GM18861 (cell line): ENCODE results near the gene RUNDC3A.
"Not testable (repeated sequence)": the region's sequence is repeated elsewhere in the genome, so short reads cannot be mapped to it uniquely, and the experiment has no call there.

Experiments
- ATAC-seq: cut with Tn5 transposase; IDR thresholded peaks from one replicate; pipeline ENCODE4 v1.9.1; 2021; ENCODE audit not compliant: unreplicated experiment

RUNDC3A gene

DNA sequence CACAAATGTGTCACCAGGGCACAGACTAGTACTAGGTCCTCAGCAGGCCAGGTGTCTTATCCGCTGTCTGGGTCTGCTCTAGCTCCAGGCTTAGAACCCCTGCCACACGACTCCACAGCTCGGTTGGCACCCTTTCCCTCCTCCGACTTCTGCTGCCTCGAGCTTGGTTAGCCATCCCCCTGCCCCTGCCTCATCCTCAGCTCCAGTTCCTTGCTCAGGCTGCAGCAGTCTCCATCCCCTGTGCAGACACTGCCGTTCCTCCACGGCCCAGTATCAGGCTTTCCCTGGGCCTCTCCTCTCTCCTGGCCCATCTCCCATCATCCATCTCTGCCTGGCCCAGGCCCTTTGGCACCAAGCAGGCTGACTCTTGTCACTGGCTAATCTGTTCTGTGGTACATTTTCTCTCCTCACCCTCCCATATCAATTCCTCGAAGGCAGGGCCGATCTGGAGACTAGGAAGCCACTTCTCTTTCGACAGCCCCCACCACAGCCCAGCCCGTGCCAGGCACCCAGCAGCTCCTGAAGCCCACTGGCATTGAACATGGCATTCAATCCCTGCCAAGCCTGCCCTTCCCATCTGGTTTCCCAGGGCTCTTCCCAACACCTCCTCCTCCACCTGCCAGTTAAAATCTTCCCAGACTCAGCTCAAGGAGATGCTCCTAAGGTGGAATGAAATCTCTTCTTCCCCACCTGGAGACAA is 35.3 kb downstream of the RUNDC3A start:
- no peak for ATAC-seq

DNA sequence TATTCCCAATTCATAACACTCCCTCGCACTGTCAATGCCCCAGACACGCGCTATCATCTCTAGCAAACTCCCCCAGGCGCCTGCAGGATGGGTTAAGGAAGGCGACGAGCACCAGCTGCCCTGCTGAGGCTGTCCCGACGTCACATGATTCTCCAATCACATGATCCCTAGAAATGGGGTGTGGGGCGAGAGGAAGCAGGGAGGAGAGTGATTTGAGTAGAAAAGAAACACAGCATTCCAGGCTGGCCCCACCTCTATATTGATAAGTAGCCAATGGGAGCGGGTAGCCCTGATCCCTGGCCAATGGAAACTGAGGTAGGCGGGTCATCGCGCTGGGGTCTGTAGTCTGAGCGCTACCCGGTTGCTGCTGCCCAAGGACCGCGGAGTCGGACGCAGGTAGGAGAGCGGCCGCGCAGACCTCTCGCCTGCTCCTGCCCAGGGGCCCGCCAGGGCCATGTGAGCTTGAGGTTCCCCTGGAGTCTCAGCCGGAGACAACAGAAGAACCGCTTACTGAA is 36.6 kb downstream of the RUNDC3A start, which contains the start of gene GRN:
TSS of gene GRN (plus strand) at position 364 of the 515 bp plus-strand sequence. CDS start 3,863 bp downstream, outside the sequence.
- ATAC-seq = peak; percentile 39

DNA sequence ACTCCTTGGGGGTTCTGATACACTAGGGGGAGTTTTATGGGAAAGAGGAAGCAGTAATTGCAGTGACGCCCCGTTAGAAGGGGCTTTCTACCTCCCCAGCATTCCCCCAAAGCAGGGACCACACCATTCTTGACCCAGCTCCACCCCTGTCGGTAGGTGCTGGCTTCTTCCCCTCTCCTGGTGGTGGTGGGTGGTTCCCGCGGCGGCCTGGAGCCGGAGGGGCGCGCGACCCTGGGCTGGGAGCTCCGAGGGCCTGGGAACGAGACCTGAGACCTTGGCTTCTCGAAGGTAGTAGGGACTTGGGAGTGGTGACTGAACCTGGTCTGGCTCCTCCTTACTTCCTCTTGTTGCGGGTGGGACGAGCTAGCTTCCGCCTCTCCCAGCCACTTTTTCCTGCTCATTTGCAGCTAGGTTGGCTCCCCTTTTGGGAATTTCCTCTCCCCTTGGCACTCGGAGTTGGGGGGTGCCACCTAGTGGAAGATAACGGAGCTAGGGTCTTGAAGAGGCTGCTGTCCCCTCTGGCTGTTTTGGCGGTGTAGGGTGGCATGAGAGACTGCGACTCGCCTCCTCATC is 37.1 kb downstream of the RUNDC3A start:
- ATAC-seq = no peak

DNA sequence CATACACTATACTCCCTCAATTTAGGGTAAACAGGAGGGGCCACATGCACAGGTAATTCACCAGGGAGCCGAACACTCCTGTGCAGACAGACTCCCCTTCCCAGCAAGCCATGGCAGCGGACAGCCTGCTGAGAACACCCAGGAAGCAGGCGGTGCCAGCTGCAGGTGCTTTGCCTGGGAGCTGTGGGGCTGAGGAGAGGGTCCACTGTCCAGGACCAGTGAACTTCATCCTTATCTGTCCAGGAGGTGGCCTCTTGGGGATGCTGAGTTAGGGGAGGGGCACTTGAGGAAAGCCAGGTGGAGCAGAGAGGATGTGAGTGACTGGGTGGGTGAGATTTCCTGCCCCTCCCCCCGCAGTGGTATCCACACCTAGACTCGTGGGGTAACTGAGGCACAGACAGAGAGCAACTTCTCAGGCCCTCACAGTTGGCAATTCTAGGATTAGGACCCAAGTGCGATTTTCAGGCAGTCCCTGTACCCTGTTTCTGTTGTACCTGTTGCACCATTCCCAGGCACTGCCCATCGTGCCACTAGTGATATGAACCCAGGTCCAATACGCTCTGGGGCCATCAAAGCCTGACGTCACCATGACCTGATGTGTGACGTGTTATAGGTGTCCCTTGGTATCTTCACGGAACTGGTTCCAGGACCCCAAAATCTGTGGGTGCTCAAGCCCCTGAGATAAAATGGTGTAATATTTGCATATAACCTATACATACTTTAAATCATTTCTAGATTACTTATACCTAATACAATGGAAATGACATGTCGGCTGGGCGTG is 37.9 kb downstream of the RUNDC3A start:
- no peak for ATAC-seq

DNA sequence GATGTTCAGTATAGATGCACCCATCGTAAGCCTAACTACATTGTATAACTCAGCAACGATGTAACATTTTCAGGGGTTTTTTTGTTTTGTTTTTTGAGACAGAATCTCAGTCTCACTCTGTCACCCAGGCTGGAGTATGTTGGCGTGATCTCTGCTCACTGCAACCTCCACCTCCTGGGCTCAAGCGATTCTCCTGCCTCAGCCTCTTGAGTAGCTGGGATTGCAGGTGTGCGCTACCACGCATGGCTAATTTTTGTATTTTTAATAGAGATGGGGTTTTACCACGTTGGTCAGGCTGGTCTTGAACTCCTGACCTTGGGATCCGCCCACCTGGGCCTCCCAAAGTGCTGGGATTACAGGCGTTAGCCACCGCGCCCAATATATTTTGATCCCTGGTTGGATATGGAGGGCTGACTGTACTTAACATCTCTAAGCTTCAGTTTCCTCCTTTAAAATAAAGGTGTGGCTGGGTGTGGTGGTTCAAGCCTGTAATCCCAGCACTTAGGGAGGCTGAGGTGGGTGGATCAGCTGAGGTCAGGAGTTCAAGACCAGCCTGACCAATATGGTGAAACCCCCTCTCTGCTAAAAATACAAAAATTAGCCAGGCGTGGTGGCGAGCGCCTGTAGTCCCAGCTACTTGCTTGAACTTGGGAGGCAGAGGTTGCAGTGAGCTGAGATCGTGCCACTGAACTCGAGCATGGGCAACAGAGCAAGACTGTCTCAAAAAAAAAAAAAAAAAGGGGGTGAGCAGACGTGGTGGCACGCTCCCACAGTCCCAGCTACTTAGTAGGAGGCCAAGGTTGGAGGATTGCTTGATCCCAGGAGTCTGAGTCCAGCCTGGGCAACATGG is 39.0 kb downstream of the RUNDC3A start:
- not testable (repeated sequence) for ATAC-seq

DNA sequence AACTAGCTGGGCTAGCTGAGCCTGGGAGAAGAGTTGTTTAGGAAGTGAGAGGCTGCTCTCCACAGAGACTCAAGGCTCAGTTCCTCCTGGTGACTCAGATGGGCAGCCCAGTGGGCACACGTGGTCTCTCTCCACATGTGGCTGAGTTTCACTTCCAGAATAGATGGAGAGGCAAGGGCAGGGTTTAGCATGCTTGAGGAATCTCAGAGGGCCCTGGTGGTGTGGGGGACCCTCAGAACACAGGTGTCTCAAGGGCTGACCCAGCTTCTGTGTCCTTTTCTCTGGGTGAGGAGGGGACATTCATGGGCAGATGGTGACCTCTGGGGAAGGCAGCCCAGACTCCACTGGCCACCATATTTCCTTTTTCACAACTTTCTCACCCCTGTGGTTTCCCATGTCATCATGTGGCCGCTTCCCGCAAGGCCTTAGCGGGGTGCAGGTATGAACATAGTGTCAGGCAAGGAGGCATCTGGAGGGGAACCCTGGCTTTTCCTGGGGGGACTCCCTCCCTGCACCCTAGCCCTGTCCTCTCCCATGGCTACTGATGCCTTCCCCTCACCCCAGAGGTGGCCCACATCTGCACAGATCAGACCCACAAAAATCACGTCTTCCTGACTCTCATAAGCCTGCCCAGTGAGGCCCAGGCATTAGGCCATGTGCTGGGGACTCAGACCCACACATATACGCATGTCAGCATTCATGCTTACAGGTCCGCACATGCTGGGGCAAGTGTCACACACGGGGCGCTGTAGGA is 40.0 kb downstream of the RUNDC3A start:
- ATAC-seq = peak; percentile 37

DNA sequence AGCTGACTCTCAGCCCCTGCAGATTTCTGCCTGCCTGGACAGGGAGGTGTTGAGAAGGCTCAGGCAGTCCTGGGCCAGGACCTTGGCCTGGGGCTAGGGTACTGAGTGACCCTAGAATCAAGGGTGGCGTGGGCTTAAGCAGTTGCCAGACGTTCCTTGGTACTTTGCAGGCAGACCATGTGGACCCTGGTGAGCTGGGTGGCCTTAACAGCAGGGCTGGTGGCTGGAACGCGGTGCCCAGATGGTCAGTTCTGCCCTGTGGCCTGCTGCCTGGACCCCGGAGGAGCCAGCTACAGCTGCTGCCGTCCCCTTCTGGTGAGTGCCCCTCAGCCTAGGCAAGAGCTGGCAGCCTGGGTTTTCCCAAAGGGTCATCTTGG is 40.6 kb downstream of the RUNDC3A start:
- no peak for ATAC-seq

DNA sequence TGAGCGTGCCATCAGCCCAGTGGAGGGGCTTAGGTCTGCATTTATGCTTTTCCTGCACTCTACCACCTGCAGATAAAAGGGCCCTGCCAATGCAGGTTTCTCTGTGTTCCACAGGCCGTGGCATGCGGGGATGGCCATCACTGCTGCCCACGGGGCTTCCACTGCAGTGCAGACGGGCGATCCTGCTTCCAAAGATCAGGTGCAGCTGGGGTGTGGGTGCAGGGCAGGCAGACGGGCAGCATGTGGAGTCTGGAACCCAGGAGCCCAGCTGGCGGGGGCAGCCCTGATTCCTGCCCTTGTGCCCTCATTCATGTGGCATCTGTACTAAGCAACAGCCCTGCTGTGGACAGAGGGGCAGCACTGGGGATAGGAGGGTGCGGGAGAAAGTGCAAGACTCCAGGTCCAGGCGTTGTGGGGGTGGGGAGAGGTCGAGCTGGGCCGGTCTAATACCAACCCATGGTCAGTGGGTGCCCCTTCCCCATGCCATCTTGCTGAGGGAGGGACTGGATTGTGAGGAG is 41.2 kb downstream of the RUNDC3A start:
- no peak for ATAC-seq

DNA sequence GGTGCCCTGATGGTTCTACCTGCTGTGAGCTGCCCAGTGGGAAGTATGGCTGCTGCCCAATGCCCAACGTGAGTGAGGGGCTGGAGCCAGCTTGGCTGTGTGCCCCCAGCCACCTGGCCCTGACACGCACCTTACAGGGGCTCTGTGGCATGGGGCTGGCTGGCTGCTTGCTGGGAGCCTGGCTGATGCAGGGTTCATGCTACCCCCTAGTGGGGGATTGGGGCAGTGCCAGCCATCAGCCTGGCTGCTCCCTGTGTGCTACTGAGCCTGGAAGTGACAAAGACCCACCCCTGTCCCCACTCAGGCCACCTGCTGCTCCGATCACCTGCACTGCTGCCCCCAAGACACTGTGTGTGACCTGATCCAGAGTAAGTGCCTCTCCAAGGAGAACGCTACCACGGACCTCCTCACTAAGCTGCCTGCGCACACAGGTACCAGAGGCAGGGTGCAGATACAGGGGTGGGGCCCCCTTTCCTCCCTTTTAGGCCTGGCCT is 42.4 kb downstream of the RUNDC3A start:
- ATAC-seq = no peak

DNA sequence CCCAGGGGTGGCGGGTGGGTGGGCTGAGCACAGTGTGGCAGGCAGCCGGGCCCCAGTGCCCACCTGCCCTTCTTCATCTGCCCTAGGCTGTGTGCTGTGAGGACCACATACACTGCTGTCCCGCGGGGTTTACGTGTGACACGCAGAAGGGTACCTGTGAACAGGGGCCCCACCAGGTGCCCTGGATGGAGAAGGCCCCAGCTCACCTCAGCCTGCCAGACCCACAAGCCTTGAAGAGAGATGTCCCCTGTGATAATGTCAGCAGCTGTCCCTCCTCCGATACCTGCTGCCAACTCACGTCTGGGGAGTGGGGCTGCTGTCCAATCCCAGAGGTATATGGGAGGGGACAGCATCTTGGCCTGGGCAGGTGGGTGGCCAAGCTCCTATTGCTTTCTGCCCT is 43.1 kb downstream of the RUNDC3A start:
- ATAC-seq = no peak

DNA sequence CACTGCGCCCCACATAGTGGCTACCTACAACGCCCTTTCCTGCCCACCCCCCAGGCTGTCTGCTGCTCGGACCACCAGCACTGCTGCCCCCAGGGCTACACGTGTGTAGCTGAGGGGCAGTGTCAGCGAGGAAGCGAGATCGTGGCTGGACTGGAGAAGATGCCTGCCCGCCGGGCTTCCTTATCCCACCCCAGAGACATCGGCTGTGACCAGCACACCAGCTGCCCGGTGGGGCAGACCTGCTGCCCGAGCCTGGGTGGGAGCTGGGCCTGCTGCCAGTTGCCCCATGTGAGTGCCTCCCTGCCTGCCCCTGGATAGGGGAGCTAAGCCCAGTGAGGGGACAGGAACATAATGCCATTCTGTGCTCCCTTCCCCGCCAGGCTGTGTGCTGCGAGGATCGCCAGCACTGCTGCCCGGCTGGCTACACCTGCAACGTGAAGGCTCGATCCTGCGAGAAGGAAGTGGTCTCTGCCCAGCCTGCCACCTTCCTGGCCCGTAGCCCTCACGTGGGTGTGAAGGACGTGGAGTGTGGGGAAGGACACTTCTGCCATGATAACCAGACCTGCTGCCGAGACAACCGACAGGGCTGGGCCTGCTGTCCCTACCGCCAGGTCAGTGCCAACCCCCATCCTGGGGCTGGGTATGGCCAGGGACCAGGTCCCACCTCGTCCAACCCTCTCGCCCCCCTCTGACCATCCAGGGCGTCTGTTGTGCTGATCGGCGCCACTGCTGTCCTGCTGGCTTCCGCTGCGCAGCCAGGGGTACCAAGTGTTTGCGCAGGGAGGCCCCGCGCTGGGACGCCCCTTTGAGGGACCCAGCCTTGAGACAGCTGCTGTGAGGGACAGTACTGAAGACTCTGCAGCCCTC is 43.8 kb downstream of the RUNDC3A start:
- no peak for ATAC-seq

DNA sequence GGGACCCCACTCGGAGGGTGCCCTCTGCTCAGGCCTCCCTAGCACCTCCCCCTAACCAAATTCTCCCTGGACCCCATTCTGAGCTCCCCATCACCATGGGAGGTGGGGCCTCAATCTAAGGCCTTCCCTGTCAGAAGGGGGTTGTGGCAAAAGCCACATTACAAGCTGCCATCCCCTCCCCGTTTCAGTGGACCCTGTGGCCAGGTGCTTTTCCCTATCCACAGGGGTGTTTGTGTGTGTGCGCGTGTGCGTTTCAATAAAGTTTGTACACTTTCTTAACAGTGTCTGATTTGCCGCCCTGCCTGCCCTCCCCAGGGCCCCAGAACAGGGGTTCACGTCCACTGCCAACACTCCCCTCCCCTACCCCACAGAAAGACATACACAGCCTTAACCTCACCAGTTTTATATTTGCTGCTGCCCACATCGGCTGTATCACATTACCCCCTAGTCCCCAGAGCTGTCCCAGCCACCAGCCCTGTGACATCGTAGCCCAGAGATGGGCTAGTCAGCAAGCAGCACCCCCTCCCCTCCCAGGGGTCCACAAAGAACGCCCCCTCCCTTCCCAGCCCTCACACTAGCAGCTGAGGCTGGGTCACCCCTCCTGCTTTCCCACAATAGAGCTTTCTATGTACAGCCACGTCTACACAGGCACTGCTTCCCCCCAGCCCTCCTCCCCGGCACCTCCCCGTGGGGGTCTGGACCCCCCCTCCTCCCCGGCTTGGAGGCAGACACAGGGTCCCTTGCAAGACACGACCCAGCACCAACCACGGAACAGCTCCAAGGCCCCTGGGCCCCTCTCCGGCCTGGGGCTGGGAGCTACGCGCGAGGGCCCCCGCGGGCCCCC is 44.6 kb downstream of the RUNDC3A start:
- no peak for ATAC-seq

DNA sequence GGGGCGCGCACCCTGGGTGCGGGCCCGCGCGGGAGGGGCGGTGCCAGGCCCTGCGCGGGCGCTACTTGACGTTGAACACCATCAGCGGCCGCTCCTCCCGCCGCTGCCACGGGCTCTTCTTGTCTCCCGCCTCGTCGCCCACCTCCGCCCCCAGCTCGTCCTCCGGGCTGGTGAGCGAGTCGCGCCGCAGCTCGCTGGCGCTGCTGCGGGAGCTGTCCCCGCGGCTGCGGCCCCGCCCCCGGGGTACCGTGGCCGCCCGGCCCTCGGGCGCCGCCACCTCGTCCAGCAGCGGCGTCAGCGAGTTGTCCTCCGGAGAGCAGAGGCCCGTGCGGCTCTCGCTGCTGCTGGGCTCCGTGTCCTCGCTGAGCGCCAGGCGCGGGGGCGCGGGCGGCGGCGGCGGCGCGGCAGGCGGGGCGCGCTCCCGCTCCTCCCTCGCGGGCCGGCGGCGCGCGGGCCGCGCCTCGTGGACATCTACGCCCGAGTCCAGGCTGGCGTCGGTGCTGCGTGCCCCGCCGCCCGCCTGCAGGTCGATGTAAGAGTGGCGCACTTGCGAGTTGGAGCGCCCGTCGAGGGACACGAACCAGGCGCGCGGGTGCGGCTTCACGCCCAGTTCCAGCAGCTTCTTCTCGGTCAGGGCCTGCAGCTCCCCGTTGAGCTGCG is 45.4 kb downstream of the RUNDC3A start:
- ATAC-seq = no peak

DNA sequence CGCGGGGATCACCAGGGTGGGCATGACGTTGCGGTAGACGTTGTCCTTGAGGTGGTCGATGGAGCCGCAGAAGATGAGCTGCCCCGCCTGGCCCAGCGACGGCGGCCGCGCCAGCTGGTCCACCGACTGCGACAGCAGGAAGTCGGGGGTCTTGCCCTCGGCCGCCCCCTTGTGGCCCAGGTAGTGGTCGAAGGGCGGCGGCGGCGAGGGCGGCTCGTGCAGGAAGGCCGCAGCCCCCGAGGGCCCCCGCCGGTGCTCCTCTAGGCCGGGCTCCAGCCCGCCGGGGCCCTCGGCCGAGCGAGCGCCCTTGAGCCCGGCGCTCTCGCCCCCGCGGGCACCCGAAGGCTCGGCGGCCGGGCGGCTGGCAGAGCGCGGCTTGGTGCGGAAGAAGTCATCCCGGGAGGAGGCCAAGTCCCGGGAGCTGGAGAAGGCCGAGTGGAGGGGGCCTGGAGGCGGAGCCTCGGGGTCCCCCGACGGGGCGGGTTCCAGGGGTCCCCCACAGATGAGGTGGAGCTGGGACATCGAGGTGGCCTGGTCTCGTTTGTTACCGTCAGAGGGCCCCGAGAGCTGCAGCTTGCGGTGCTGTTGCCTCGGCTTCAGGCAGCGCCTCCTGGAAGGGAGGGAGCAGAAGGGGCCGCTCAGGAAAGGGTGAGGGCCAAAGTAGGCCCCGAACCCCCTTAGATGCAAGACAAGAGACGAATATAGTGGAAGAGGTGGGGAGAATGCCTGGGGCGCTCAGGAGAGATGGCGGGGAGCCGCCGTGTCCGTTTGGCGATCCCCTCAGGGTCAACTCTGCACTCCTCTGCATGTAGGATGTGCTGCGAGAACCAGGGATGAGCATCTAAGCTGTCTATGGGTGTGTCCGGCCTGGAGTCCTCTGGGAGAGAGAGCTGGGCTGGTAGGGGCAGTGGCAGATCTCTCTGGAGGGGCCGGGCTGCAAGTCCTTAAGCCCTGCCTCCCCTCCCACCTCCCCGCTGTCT is 46.5 kb downstream of the RUNDC3A start:
- ATAC-seq = no peak

DNA sequence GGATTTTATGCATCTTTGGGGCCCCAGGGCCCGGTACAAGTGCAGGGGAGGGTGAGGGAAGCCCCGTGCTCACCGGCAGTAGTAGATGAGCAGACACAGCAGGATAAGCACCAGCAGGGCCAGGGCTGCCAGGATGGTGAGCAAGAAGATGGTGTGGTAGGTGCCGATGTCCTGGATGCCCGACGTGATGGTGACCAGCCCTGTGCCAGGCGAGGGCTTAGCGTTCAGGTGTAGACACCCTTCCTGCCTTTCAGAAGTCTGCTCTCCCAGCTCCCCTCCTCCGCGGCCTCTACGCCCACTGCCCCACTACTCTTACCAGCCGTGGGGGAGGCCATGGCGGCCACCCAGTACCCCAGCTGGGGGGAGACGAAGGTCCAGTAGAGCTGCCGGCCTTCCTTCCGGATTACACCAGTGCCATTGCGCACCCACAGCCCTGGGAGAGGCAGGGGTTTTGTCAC is 47.3 kb downstream of the RUNDC3A start:
- no peak for ATAC-seq

DNA sequence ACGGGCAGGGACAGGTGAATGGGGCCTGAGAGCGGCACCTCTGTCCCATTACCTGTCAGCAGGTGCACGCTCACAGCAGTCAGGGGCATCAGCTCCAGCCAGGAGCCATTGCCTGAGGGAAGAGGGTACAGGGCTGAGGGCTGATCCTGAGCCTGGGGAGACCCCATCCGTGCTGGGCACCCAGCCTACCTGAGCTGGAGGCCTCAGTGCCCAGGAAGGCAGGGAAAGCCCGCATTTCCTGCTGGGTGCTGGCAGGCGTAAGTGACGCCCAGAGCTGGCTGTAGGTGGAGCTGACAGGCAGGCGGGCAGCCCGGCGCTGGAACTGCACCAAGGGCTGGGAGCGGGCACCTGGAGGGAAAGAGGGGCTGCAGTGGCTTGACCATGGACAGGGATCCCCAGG is 47.8 kb downstream of the RUNDC3A start:
- no peak for ATAC-seq
